ENCODE data around the gene CDH18.

The CDH18 gene

GRCh38 chr5:19608444-19609002 lies 379.5 kb downstream of the CDH18 start:
- Mint-ChIP-seq H3K4me1 (no peaks in the 10 kb centered on the region), H3K36me3 (no peaks in the 10 kb centered on the region), H3K9me3 (peaks cover 3% of the 10 kb centered on the region), H3K27ac (no peak overlapping the region), H3K27me3 (no peaks in the 10 kb centered on the region), H3K4me3 (no peak overlapping the region)
- ATAC-seq (ENCODE audit: low read depth) (no peak), DNase-seq (ENCODE audit: low spot score in 2 of 2) (no peak)

DNA sequence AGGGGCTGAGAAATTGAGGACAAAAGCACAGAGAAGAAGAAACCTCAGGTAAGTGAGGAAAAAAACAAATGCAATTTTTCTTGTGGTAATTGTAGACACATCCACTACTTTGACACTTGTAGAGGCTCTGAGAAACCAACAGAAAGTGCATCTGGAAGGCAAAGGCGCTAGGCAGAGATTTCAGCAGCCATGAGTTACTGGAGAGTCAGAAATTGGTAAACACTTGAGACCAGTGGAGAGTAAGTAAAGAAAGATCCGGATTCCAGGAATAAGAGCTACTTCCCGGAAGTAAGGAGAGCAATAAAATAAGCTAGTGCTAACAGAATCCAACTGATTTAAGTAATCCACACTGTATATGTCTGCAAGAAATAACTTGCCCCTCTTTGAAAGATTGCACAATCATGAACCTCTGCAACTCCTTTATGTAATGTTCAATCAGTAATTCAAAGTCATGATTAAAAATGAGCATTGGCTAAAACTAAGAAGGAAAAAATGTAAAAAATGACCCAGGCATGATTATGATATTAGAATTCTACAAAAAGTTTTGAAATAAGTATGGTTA lies 382.1 kb downstream of the CDH18 start:
- no peak overlapping the region for H3K27ac Mint-ChIP-seq
- H3K36me3 Mint-ChIP-seq: no peaks in the 10 kb centered on the region
- no peak for ATAC-seq (ENCODE audit: low read depth)
- H3K4me1 Mint-ChIP-seq: no peaks in the 10 kb centered on the region
- H3K27me3 Mint-ChIP-seq: no peaks in the 10 kb centered on the region
- DNase-seq (ENCODE audit: low spot score in 2 of 2): no peak
- H3K9me3 Mint-ChIP-seq: peaks cover 2% of the 10 kb centered on the region
- H3K4me3 Mint-ChIP-seq: no peak overlapping the region

DNA sequence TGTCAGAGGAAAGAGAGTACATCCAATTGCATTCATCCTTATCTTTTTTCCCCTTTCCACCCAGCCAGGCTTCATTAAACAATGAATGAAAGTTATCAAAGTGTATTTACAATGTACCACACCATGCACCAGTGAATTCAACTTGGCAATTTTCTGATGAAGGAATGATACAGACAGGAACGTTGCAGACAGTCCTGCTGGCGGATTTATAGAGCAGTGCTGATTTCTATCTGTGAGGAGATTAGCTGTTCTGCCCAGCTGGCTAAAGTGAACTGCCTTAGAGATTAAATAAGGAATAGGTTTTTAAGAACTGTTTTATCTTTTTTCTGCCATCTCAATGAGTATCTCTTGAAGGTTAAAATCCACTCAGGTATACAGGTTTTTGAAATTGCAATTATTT lies 403.9 kb downstream of the CDH18 start:
- Mint-ChIP-seq H3K27ac (no peak overlapping the region), H3K36me3 (no peaks in the 10 kb centered on the region), H3K4me1 (no peaks in the 10 kb centered on the region), H3K4me3 (no peak overlapping the region), H3K9me3 (peaks cover 2% of the 10 kb centered on the region), H3K27me3 (no peaks in the 10 kb centered on the region)
- ATAC-seq (ENCODE audit: low read depth): no peak
- no peak for DNase-seq (ENCODE audit: low spot score in 2 of 2)

- Mint-ChIP-seq H3K27me3 (no peaks in the 10 kb centered on the region), H3K36me3 (no peaks in the 10 kb centered on the region), H3K4me1 (no peaks in the 10 kb centered on the region), H3K4me3 (no peak overlapping the region), H3K27ac (no peak overlapping the region), H3K9me3 (no peaks in the 10 kb centered on the region)
- DNase-seq (ENCODE audit: low spot score in 2 of 2): no peak
- no peak for ATAC-seq (ENCODE audit: low read depth)
Observed at GRCh38 chr5:19577882-19578281, 410.1 kb downstream of the CDH18 start.

DNA sequence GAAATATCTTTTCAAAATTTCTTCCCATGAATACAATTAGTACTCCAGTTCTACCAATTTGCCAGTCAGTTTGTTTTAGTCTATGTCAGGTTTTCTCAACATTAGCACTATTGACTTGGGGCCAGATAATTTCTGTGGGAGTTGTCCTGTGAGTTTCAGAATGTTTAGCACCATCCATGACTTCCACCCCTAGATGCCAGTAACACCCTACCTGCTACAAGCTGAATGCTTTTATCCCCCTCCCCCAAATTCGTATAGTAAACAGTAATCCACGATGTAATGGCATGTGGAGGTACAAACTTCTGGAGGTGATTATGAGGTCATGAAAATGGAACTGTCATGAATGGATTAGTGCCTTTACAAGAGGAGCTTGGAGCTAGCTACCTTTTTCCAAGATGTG lies 420.0 kb downstream of the CDH18 start:
- no peaks in the 10 kb centered on the region for H3K4me1 Mint-ChIP-seq
- H3K36me3 Mint-ChIP-seq: no peaks in the 10 kb centered on the region
- no peaks in the 10 kb centered on the region for H3K27me3 Mint-ChIP-seq

GRCh38 chr5:19565466-19565865 lies 422.5 kb downstream of the CDH18 start:
- no peaks in the 10 kb centered on the region for H3K4me1 Mint-ChIP-seq
- DNase-seq (ENCODE audit: low spot score in 2 of 2): no peak
- ATAC-seq (ENCODE audit: low read depth): no peak
- no peaks in the 10 kb centered on the region for H3K27me3 Mint-ChIP-seq
- no peak overlapping the region for H3K4me3 Mint-ChIP-seq
- no peaks in the 10 kb centered on the region for H3K36me3 Mint-ChIP-seq
- no peak overlapping the region for H3K27ac Mint-ChIP-seq
- peaks cover 4% of the 10 kb centered on the region for H3K9me3 Mint-ChIP-seq

More for the DNA sequence above, 420.0 kb downstream of the CDH18 start:
- Mint-ChIP-seq H3K27ac (no peak overlapping the region), H3K4me3 (no peak overlapping the region), H3K9me3 (peaks cover 4% of the 10 kb centered on the region)
- DNase-seq (ENCODE audit: low spot score in 2 of 2) (no peak), ATAC-seq (ENCODE audit: low read depth) (no peak)

DNA sequence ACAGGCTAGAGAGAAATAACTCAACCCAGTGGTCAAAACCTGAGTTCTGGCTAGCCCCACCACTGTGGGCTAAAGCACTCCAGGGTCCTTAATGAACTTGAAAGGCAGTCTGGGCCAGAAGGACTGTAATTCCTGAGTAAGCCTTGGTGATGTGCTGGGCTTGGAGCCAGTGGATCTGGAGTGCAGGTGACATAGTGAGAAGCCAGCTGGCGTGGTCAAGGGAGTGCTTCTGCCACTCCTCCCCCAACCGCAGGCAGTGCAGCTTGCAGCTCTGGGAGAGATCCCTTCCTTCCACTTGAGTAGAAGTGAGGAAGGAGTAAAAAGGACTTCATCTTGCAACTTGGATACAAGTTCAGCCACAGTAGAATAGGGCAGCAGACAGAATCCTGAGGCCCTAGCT lies 424.0 kb downstream of the CDH18 start:
- Mint-ChIP-seq H3K36me3 (no peaks in the 10 kb centered on the region), H3K27ac (no peak overlapping the region), H3K4me1 (no peaks in the 10 kb centered on the region), H3K27me3 (no peaks in the 10 kb centered on the region), H3K9me3 (peaks cover 4% of the 10 kb centered on the region), H3K4me3 (no peak overlapping the region)
- ATAC-seq (ENCODE audit: low read depth): no peak
- no peak for DNase-seq (ENCODE audit: low spot score in 2 of 2)

DNA sequence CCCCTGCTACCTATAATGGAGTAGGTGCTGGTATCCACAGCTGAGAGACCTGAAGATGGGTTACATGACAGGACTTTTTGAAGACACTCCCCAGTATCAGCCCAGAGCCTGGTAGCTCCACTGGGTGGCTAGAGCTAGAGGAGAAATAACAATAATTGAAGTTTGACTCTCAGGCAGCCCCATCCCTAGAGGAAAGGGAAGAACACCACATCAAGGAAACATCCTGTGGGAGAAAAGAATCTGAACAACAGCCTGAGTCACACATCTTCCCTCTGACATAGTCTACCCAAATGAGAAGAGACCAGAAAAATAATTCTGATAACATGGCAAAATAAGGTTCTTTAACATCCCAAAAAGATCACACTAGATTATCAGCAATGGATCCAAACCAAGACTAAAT lies 432.1 kb downstream of the CDH18 start:
- Mint-ChIP-seq H3K9me3 (peaks cover 1% of the 10 kb centered on the region), H3K27ac (no peak overlapping the region)
- no peak for ATAC-seq (ENCODE audit: low read depth)

GRCh38 chr5:19555436-19555835 lies 432.6 kb downstream of the CDH18 start:
- no peak for DNase-seq (ENCODE audit: low spot score in 2 of 2)
- Mint-ChIP-seq H3K27ac (no peak overlapping the region), H3K36me3 (no peaks in the 10 kb centered on the region), H3K4me3 (no peak overlapping the region), H3K27me3 (no peaks in the 10 kb centered on the region), H3K9me3 (peaks cover 1% of the 10 kb centered on the region), H3K4me1 (no peaks in the 10 kb centered on the region)
- no peak for ATAC-seq (ENCODE audit: low read depth)

More for the DNA sequence above, 432.1 kb downstream of the CDH18 start:
- no peaks in the 10 kb centered on the region for H3K36me3 Mint-ChIP-seq
- no peaks in the 10 kb centered on the region for H3K27me3 Mint-ChIP-seq
- no peaks in the 10 kb centered on the region for H3K4me1 Mint-ChIP-seq
- no peak overlapping the region for H3K4me3 Mint-ChIP-seq
- no peak for DNase-seq (ENCODE audit: low spot score in 2 of 2)

DNA sequence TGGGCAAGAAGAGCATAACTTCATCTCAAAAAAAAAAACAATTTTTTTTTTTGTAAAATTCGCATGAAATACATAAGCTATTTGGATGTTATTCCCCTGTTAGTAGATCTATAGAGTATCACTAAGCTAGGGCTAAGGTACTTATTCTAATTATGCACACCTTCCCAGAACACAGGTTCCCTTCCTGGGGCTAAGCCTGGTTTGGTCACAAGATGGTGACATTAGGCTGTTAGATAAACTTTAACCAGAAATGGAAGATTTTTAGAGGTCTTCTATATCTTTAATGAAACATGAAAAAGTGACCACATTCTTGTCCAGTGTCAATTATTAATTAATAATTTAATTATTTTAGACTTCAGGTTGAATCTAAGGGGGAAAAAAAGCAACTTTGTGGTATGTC lies 433.5 kb downstream of the CDH18 start:
- H3K9me3 Mint-ChIP-seq: peaks cover 2% of the 10 kb centered on the region
- no peaks in the 10 kb centered on the region for H3K27me3 Mint-ChIP-seq
- H3K4me3 Mint-ChIP-seq: no peak overlapping the region
- no peaks in the 10 kb centered on the region for H3K36me3 Mint-ChIP-seq
- ATAC-seq (ENCODE audit: low read depth) (no peak), DNase-seq (ENCODE audit: low spot score in 2 of 2) (no peak)
- H3K27ac Mint-ChIP-seq: no peak overlapping the region
- H3K4me1 Mint-ChIP-seq: no peaks in the 10 kb centered on the region

GRCh38 chr5:19547640-19548039 lies 440.4 kb downstream of the CDH18 start:
- no peak for DNase-seq (ENCODE audit: low spot score in 2 of 2)
- Mint-ChIP-seq H3K36me3 (no peaks in the 10 kb centered on the region), H3K9me3 (peaks cover 1% of the 10 kb centered on the region), H3K4me3 (no peak overlapping the region), H3K27ac (no peak overlapping the region), H3K4me1 (no peaks in the 10 kb centered on the region), H3K27me3 (no peaks in the 10 kb centered on the region)
- ATAC-seq (ENCODE audit: low read depth): no peak

GRCh38 chr5:19546521-19546920 lies 441.5 kb downstream of the CDH18 start:
- no peak for DNase-seq (ENCODE audit: low spot score in 2 of 2)
- H3K27me3 Mint-ChIP-seq: no peaks in the 10 kb centered on the region
- H3K4me1 Mint-ChIP-seq: no peaks in the 10 kb centered on the region
- no peaks in the 10 kb centered on the region for H3K36me3 Mint-ChIP-seq
- ATAC-seq (ENCODE audit: low read depth): no peak
- no peak overlapping the region for H3K4me3 Mint-ChIP-seq
- peaks cover 1% of the 10 kb centered on the region for H3K9me3 Mint-ChIP-seq
- H3K27ac Mint-ChIP-seq: no peak overlapping the region

DNA sequence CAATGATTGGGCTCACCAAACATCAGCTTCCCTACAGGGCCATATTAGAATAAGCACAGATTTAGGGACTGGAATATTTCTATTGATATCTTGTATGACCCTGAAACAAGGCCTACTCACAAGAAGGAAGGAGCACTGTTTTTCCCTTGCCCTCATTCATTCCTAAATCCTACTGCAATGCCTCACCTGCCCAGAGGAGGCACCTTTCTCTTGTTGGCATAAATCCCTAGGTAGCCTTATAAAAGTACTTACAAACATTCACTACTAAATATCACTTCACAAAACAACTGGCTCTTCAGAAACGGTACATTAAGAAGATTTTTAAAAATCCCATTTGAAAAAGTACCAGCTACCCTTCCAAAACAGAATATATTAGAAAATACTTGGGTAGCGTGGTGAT lies 449.4 kb downstream of the CDH18 start:
- no peak overlapping the region for H3K4me3 Mint-ChIP-seq
- no peaks in the 10 kb centered on the region for H3K4me1 Mint-ChIP-seq

GRCh38 chr5:19536387-19536786 lies 451.6 kb downstream of the CDH18 start:
- Mint-ChIP-seq H3K27ac (no peak overlapping the region), H3K27me3 (no peaks in the 10 kb centered on the region), H3K4me3 (no peak overlapping the region), H3K4me1 (no peaks in the 10 kb centered on the region), H3K36me3 (no peaks in the 10 kb centered on the region), H3K9me3 (peaks cover 5% of the 10 kb centered on the region)
- no peak for ATAC-seq (ENCODE audit: low read depth)
- no peak for DNase-seq (ENCODE audit: low spot score in 2 of 2)

More for the DNA sequence above, 449.4 kb downstream of the CDH18 start:
- Mint-ChIP-seq H3K27ac (no peak overlapping the region), H3K9me3 (peaks cover 3% of the 10 kb centered on the region), H3K27me3 (no peaks in the 10 kb centered on the region), H3K36me3 (no peaks in the 10 kb centered on the region)
- no peak for DNase-seq (ENCODE audit: low spot score in 2 of 2)
- ATAC-seq (ENCODE audit: low read depth): no peak

- no peak overlapping the region for H3K27ac Mint-ChIP-seq
- no peaks in the 10 kb centered on the region for H3K4me1 Mint-ChIP-seq
- no peak overlapping the region for H3K4me3 Mint-ChIP-seq
- no peaks in the 10 kb centered on the region for H3K36me3 Mint-ChIP-seq
- DNase-seq (ENCODE audit: low spot score in 2 of 2) (no peak), ATAC-seq (ENCODE audit: low read depth) (no peak)
- no peaks in the 10 kb centered on the region for H3K27me3 Mint-ChIP-seq
- H3K9me3 Mint-ChIP-seq: peaks cover 2% of the 10 kb centered on the region
Observed at GRCh38 chr5:19534751-19535150, 453.2 kb downstream of the CDH18 start.

Measured in memory B cell (primary cell).